OCI-LY7 (cell line): ENCODE results near the gene VSNL1. TPM values are rescaled to one million over a fixed set of nuclear protein-coding genes. Genes with fewer than 3 reads are reported as not detected.

ENCODE experiments used
- BruUV-seq: library from RNA; stranded (reverse); fragments of 400-500 nt; replicated peaks from 2 replicates; lab custom pipeline; 2021; lab: Mats Ljungman, UMichigan
- CTCF ChIA-PET: fragments of 300-600 bp; sonication (Branson Sonifier 250); formaldehyde crosslinking; loops from one replicate; lab custom pipeline; 2022; ENCODE audit warnings: antibody characterized with exemption; ENCODE audit not compliant: unreplicated experiment; lab: Charles Lee
- POLR2A ChIA-PET: fragments of 300-600 bp; sonication (Branson Sonifier 250); formaldehyde crosslinking; loops from one replicate; lab custom pipeline; 2022; ENCODE audit warnings: antibody characterized with exemption; lab: Charles Lee
- DNase-seq: peaks from one replicate; pipeline ENCODE4 v3.0.0-alpha.2; 2015; ENCODE audit warnings: low spot score
- H2AFZ ChIP-seq: fragments of 200-600 bp; sonication (generic), shearing (Covaris generic); 2 replicates; pipeline ENCODE4 v1.6.1; 2014; ENCODE audit warnings: mild to moderate bottlenecking, antibody characterized with exemption, low read length, moderate library complexity
- H3K27ac ChIP-seq: fragments of 200-600 bp; sonication (generic); 2 replicates; pipeline ENCODE4 v1.5.1; 2014; ENCODE audit warnings: mixed run types, low read depth, mild to moderate bottlenecking, moderate library complexity, low read length, inconsistent platforms; ENCODE audit not compliant: poor library complexity, severe bottlenecking
- H3K36me3 ChIP-seq: fragments of 200-600 bp; sonication (generic); 2 replicates; pipeline ENCODE4 v1.6.1; 2014; ENCODE audit warnings: mild to moderate bottlenecking, antibody characterized with exemption, low read length, moderate library complexity, mixed read lengths; ENCODE audit not compliant: insufficient read depth
- H3K4me1 ChIP-seq: fragments of 200-600 bp; sonication (generic); 2 replicates; pipeline ENCODE4 v1.5.1; 2014; ENCODE audit warnings: mild to moderate bottlenecking, low read length; ENCODE audit not compliant: insufficient read depth, poor library complexity, severe bottlenecking
- H3K4me2 ChIP-seq: fragments of 200-600 bp; sonication (generic); 2 replicates; pipeline ENCODE4 v1.6.1; 2014; ENCODE audit warnings: mild to moderate bottlenecking, low read length
- H3K4me3 ChIP-seq: fragments of 200-600 bp; sonication (generic); 2 replicates; pipeline ENCODE4 v1.5.1; 2014; ENCODE audit warnings: mild to moderate bottlenecking, low read depth, low read length; ENCODE audit not compliant: poor library complexity, severe bottlenecking
- H3K79me2 ChIP-seq: fragments of 200-600 bp; sonication (generic); 2 replicates; pipeline ENCODE4 v1.6.1; 2016; ENCODE audit warnings: low read depth, mild to moderate bottlenecking, low read length, moderate library complexity, mixed read lengths; ENCODE audit not compliant: insufficient read depth
- H3K9me2 ChIP-seq: fragments of 200-600 bp; sonication (generic); 2 replicates; pipeline ENCODE4 v1.6.1; 2016; ENCODE audit warnings: mild to moderate bottlenecking, low read length, mixed read lengths; ENCODE audit not compliant: insufficient read depth
- H3K9me3 ChIP-seq: fragments of 200-600 bp; sonication (generic); 2 replicates; pipeline ENCODE4 v1.6.1; 2014; ENCODE audit warnings: mild to moderate bottlenecking, mixed run types, low read length, mixed read lengths
- H4K20me1 ChIP-seq: fragments of 200-600 bp; sonication (generic); 2 replicates; pipeline ENCODE4 v1.6.1; 2014; ENCODE audit warnings: mild to moderate bottlenecking, antibody characterized with exemption, low read length, moderate library complexity, mixed read lengths; ENCODE audit not compliant: insufficient read depth
- CTCF ChIP-seq: fragments of 200-600 bp; sonication (generic); conservative IDR thresholded peaks from 2 replicates; pipeline ENCODE4 v1.5.1; 2014; ENCODE audit warnings: mild to moderate bottlenecking, antibody characterized with exemption, low read length, moderate library complexity, mixed read lengths
- EZH2phosphoT487 ChIP-seq: fragments of 200-600 bp; sonication (generic); IDR thresholded peaks from 2 replicates; pipeline ENCODE4 v1.6.1; 2018; ENCODE audit warnings: low read depth, borderline replicate concordance, mild to moderate bottlenecking, mixed run types, antibody characterized with exemption, low read length, moderate library complexity, mixed read lengths
- intact Hi-C: fragments of 100-400 bp; cut with micrococcal nuclease; formaldehyde crosslinking; loops from one replicate; pipeline ENCODE4 v1.10.0; 2022; ENCODE audit not compliant: unreplicated experiment
- total RNA-seq, 2 experiments: library from RNA; depleted of rRNA in 1 of 2; stranded (reverse); fragments of >200 nt in 1 of 2; shearing (Covaris generic) in 1 of 2; gene quantifications; 2 replicates each; pipeline ENCODE4 v1.2.3, GENCODE V29; 2014 to 2022

VSNL1 gene
- total RNA-seq, 2 experiments from 2014 or later, result not detected

- no peak overlapping the region for H2AFZ ChIP-seq
- H3K4me1 ChIP-seq, result no peaks in the 10 kb centered on the region
- no peak overlapping the region for H3K27ac ChIP-seq
- intact Hi-C loops, result no loop called here
- ChIA-PET CTCF (interaction anchor here (0.6 kb wide), 1 partner anchor 8 kb away, joined by 3 read pairs; no protein-coding TSS in a partner anchor), POLR2A (no interaction called here)
- TF ChIP-seq EZH2phosphoT487, result no peak
- TF ChIP-seq CTCF, result no peak
- no peaks in the 10 kb centered on the region for H4K20me1 ChIP-seq
- H3K9me3 ChIP-seq, result no peaks in the 10 kb centered on the region
- no peaks in the 10 kb centered on the region for H3K36me3 ChIP-seq
- H3K4me2 ChIP-seq, result no peak overlapping the region
- no peak overlapping the region for H3K4me3 ChIP-seq
- no TSS peak for BruUV-seq
- DNase-seq, result no peak
- H3K79me2 ChIP-seq, result no peaks in the 10 kb centered on the region
- no peaks in the 10 kb centered on the region for H3K9me2 ChIP-seq
Observed at GRCh38 chr2:17620280-17620679, 79.8 kb downstream of the VSNL1 start.

- H3K4me2 ChIP-seq, result no peak overlapping the region
- no peaks in the 10 kb centered on the region for H3K79me2 ChIP-seq
- no peaks in the 10 kb centered on the region for H3K9me2 ChIP-seq
- no TSS peak for BruUV-seq
- H2AFZ ChIP-seq, result no peak overlapping the region
- no peak for DNase-seq
- no peaks in the 10 kb centered on the region for H3K9me3 ChIP-seq
- no peaks in the 10 kb centered on the region for H3K36me3 ChIP-seq
- ChIA-PET POLR2A (no interaction called here), CTCF (interaction anchor here (0.6 kb wide), 1 partner anchor 8 kb away, joined by 3 read pairs; no protein-coding TSS in a partner anchor)
- H3K27ac ChIP-seq, result no peak overlapping the region
- H3K4me1 ChIP-seq, result no peaks in the 10 kb centered on the region
- no peak for TF ChIP-seq EZH2phosphoT487
- no peak for TF ChIP-seq CTCF
- H4K20me1 ChIP-seq, result no peaks in the 10 kb centered on the region
- H3K4me3 ChIP-seq, result no peak overlapping the region
- intact Hi-C loops, result no loop called here
Observed at GRCh38 chr2:17620841-17621240, 80.3 kb downstream of the VSNL1 start.

- no peaks in the 10 kb centered on the region for H3K9me2 ChIP-seq
- H2AFZ ChIP-seq, result no peak overlapping the region
- TF ChIP-seq CTCF (no peak), EZH2phosphoT487 (no peak)
- DNase-seq, result no peak
- no peaks in the 10 kb centered on the region for H3K4me1 ChIP-seq
- intact Hi-C loops, result no loop called here
- CTCF ChIA-PET, result no interaction called here
- no peaks in the 10 kb centered on the region for H3K36me3 ChIP-seq
- H4K20me1 ChIP-seq, result no peaks in the 10 kb centered on the region
- no peak overlapping the region for H3K4me3 ChIP-seq
- H3K9me3 ChIP-seq, result no peaks in the 10 kb centered on the region
- H3K27ac ChIP-seq, result no peak overlapping the region
- POLR2A ChIA-PET, result interaction anchor here (0.7 to 1.6 kb wide), 2 partner anchors 13 to 19 kb away, joined by 4 to 5 read pairs; no protein-coding TSS in a partner anchor
- H3K79me2 ChIP-seq, result no peaks in the 10 kb centered on the region
- no TSS peak for BruUV-seq
- no peak overlapping the region for H3K4me2 ChIP-seq
Observed at GRCh38 chr2:17621781-17622180, 81.3 kb downstream of the VSNL1 start.
